GM19351 (cell line): ENCODE results near the gene PRKN.

Experiments
- ATAC-seq: cut with Tn5 transposase; IDR thresholded peaks from one replicate; pipeline ENCODE4 v1.9.1; 2021; ENCODE audit warnings: mild to moderate bottlenecking, moderate library complexity; ENCODE audit not compliant: unreplicated experiment

The PRKN gene

GRCh38 chr6:162082520-162082919 lies 645.0 kb downstream of the PRKN start:
- no peak for ATAC-seq

- ATAC-seq: no peak
Observed at GRCh38 chr6:162078667-162079066, 648.9 kb downstream of the PRKN start.

DNA sequence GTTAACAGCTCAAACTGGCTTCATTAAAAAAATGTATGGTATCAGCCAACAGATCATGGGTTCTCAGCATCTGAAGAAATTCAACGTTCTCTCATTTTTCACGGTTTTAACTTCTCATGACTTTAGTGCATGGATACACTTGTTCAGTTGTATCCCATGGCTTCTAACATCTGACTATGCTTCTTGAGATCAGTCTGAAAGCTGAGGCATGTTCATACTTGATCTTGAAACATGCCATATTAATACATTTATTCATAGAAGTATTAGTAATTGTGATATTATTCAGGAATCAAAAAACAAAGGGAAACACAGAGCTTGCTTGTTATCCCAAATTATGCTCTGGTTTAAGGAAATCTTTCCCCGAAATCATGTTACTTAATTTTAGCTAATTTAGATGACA lies 649.4 kb downstream of the PRKN start:
- no peak for ATAC-seq

- ATAC-seq: no peak
Observed at GRCh38 chr6:162076816-162077215, 650.8 kb downstream of the PRKN start.

DNA sequence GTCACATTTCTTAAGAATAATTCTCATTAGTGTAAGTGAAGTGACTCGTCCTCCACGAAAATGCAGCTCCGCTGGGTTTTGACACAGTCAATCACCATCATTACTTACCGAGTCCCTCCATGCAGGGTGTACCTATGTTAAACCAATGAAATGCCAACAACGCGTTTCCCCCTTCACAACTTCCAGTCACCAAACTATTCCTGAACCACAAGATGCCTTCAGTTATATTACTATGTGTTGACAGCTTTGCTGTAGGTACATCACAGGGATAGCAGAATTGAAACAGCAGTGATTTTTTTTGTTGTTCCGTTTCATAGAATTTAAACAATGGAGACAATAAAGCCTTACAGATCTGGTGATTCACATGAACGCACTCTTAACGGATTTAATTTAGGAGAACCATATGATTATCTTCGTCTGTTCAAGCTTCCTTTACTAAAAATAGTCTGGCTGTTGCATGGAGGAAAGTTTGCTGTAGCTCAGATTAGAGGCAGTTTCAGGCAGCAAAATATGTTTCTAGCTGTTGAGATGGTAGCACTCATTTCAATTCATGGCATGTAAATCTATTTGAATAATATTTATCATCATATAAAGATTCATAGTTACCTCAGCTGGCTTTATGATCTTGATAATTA lies 652.8 kb downstream of the PRKN start:
- no peak for ATAC-seq

DNA sequence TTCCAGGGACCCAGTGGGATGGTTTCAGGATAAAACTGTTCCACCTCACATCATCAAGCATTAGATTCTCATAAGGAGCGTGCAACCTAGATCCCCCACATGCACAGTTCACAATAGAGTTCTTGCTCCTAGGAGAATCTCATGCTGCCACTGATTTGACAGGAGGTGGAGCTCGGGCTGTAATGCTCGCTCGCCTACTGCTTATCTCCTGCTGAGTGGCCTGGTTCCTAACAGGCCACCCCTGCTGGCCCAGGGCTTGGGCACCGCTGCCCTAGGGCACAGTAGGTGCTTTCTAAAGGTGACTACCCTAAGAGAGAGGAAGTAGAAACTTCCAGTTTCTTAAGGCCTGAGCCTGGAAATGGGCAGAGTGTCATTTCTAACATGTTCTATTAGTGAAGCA lies 656.9 kb downstream of the PRKN start:
- ATAC-seq: no peak

DNA sequence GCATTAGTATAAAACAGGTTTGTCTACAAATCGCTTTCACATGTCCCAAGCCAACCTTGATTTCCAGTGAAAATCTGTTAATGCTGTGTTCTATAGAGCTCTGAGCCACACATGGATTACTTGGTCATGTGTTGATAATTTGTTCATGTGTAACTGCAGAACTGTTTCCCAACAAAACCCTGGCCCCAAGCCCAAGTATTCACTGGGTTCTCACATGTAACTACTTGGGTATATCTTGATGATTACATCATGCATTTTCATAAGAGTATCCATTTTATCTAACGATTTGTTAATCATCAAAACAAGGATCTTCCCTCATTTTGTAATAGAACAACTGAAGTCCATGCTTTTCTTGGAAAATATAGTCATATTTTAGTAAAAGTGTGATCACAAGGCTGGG lies 657.6 kb downstream of the PRKN start:
- ATAC-seq: no peak

- no peak for ATAC-seq
Observed at GRCh38 chr6:162068340-162068739, 659.2 kb downstream of the PRKN start.

DNA sequence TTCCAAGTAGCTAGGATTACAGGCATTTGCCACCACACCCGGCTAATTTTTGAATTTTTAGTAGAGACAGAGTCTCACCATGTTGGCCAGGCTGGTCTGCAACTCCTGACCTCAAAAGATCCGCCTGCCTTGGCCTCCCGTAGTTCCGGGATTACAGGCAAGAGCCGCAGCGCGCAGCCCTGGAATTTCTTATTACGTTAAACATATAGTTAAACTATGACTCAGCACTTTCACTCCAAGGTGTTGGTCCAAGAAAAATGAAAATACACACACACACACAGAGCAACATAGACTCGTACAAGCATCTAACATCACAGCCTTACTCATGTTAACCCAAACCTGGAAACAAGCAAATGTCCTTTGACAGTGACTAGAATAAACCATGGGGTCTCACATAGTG lies 663.9 kb downstream of the PRKN start:
- no peak for ATAC-seq

DNA sequence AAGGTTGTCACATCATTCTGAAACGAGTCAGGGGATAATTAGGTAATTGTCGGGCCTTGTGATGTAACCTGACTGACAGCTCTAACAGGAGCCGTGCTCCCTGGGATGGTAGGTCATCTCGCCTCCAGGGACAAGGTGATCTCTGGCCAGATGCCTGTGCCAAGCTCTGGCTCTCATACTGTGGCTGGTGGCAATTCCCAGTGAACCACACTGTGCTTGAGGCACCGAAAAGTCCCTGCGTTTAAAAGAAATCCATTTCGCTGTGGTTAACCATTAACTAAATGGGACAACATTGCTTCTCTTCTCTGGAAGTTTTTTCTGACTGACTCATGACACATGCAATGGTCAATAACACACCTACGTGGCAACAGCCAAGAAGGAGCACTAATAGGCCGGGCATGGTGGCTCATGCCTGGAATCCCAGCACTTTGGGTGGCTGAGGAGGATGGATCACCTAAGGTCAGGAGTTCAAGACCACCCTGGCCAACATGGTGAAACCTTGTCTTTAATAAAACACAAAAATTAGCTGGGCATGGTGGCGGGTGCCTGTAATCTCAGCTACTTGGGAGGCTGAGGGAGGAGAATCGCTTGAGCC lies 669.2 kb downstream of the PRKN start:
- ATAC-seq: no peak

DNA sequence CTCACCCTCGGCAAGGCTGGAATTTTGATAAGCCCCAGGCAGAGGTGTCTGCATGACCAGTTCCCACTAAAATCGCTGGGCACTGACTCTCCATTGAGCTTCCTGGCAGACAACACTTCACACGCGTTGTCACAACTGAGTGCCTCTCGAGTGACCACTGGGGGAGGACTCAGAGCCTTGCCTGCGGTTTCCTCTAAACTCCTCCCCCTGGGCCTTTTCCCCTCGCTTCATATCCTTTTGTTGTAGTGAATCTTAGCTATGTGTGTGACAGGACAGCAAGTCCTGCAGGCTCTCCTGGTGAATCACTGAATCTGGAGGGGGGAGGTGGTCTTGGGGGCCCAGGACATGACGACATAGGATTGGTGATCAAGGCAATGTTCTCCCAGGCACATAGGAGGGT lies 670.8 kb downstream of the PRKN start:
- no peak for ATAC-seq

GRCh38 chr6:162056061-162056460 lies 671.5 kb downstream of the PRKN start:
- no peak for ATAC-seq

DNA sequence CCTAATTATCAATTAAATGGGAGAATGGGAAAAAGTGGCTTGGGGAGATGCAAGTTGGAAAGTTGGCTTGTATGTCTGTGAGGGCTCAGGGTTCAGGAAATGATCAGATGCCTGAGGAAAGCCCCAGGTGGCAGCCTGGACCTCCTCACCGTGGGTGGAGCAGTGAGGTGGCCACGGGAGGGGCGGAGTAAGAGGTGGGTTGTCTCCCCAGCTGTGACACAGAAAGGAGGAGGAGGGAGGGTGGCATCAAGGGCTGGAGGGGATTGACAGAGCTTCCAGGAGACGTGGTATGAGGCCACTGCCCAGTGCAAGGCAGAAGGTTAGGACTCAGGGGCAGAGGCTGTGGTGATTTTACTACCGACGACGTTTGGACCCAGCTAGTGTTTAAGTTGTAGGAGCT lies 672.2 kb downstream of the PRKN start:
- no peak for ATAC-seq

GRCh38 chr6:162053084-162053483 lies 674.5 kb downstream of the PRKN start:
- no peak for ATAC-seq

- no peak for ATAC-seq
Observed at GRCh38 chr6:162050579-162050978, 677.0 kb downstream of the PRKN start.

DNA sequence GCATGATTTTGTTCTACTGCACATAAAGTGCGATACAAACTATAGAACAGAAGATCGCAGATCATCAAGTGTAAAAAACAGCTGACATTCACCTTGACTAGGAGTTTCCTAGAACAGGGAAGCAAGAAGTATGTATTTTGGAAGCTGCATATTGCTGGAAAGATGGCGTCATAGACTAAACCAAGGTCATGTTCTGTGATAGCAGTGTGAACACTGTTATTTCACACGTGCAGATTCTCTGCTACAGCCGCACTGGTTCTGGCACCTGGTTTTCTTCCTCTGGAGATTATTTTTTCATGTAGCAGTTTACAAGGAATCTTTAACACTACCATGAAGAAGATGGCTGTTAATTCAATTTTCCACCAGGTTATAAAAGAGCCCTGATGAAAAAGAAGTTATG lies 681.2 kb downstream of the PRKN start:
- no peak for ATAC-seq

DNA sequence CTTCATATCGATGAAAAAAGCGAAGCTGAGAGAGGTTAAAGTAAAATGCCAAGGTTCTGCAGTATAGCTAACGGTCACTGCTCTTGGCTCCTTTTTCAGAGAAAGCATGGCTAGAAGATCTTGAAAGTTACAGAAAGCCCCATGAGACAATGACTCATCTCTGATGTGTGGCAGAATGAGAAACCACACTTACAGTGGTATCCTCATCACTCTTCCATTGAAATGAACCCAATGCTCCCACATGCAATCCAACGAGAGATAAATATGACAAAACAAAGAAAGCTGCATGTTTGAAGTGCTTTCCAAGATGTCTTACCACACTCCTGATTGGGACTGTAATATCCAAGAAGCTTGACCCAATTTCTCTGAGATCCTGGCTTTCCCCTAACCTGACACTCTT lies 694.9 kb downstream of the PRKN start:
- no peak for ATAC-seq

DNA sequence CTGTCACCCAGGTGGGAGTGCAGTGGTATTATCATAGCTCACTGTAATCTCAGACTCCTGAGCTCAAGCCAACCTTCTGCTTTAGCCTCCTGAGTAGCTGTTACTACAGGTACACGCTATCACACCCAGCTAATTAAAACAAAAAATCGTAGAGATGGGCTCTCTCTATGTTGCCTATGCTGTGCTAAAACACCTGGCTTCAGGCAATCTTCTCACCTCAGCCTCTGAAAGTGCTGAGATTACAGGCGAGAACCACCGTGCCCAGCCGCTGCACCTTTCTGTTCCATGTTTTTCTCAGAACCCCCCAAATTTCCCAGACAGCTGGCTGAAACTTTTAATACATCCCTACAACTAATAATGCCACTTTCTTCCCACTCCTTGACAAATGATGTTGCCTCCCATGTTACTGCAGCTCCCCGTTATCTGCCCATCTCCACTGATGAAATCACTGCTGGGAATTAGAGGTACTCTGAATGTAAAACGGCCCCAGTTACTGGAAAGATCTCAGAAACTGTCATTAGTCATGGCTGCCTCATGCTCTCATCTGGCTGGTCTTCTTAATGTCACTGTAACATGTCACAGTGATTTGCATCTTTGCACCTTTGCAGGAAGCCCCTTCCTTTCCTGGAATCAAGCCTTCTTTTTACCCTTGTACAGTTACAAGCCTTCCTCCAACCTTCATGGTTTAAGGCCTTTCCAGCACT lies 697.5 kb downstream of the PRKN start:
- ATAC-seq: no peak

DNA sequence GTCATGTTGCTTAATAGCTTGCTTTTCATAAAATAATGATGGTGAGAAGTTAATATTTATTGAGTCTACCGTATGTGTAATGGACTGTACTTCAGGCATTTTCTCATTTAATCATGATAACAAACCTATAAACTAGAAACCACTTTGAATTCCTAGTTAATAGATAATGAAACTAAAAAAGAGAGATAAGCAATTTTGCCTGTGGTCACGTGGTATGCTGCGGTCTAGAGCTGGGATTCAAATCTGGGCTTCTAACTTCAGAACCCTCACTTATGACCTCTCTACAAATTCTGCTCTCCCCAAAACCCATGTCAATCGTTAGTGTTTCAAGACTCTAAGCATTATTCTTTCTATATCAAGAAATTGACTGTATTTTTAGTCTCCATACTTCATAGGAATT lies 700.7 kb downstream of the PRKN start:
- ATAC-seq: no peak

- no peak for ATAC-seq
Observed at GRCh38 chr6:162026031-162026430, 701.5 kb downstream of the PRKN start.

- ATAC-seq: no peak
Observed at GRCh38 chr6:162019349-162019748, 708.2 kb downstream of the PRKN start.

DNA sequence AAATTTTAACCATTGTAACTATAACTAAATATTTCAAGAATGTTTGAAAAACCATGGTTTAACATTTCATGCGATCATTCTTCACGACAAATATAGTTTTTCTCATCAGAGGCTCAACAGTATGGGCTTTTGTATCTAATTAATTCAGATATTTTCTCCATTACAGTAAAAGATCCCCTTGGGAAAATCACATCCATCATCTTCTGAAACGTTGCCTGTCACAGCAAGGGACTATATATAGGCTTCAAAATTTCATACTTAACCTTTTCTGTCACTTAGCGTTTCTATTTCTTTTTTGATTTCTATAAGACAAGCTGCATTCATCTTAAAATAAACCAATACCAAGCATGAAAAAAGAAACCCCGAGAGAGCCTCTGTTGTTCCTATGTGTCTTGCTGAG lies 710.0 kb downstream of the PRKN start:
- no peak for ATAC-seq
